Esophagus squamous epithelium (tissue), 4 donors: ENCODE results near the gene ANAPC13.

Experiments
- POLR2A ChIP-seq, 4 donors: fragments of 450-650 bp; IDR thresholded peaks; one replicate each; pipeline ENCODE4 v1.6.1; 2017; ENCODE audit warnings: antibody characterized with exemption in 4 of 4, mild to moderate bottlenecking in 4 of 4, moderate library complexity in 3 of 4
- TF ChIP-seq, protein P1 (sequence below), 6 experiments: fragments of 450-650 bp in 4 of 6; fragments of 200-600 bp in 2 of 6; sonication (generic) in 2 of 6; IDR thresholded peaks; one replicate each; pipeline ENCODE4 v1.5.1; 2016 to 2019; ENCODE audit warnings: antibody characterized with exemption in 6 of 6, mild to moderate bottlenecking in 4 of 6, moderate library complexity in 4 of 6

- TF ChIP-seq, protein P1, sequence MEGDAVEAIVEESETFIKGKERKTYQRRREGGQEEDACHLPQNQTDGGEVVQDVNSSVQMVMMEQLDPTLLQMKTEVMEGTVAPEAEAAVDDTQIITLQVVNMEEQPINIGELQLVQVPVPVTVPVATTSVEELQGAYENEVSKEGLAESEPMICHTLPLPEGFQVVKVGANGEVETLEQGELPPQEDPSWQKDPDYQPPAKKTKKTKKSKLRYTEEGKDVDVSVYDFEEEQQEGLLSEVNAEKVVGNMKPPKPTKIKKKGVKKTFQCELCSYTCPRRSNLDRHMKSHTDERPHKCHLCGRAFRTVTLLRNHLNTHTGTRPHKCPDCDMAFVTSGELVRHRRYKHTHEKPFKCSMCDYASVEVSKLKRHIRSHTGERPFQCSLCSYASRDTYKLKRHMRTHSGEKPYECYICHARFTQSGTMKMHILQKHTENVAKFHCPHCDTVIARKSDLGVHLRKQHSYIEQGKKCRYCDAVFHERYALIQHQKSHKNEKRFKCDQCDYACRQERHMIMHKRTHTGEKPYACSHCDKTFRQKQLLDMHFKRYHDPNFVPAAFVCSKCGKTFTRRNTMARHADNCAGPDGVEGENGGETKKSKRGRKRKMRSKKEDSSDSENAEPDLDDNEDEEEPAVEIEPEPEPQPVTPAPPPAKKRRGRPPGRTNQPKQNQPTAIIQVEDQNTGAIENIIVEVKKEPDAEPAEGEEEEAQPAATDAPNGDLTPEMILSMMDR (IDR thresholded peaks at IDR 0.05) = no peak
- no peak for TF ChIP-seq POLR2A (IDR thresholded peaks at IDR 0.05)
These were observed 10.8 kb downstream of the ANAPC13 start for GRCh38 chr3:134474956-134475355.
